HG03575 (cell line): ENCODE measurements around the gene SLC35E2B.

Experiments used
- ATAC-seq: cut with Tn5 transposase; IDR thresholded peaks from one replicate; pipeline ENCODE4 v1.9.1; 2021; ENCODE audit not compliant: unreplicated experiment, insufficient number of reproducible peaks, low FRiP score; ENCODE audit errors: extremely low read depth

Gene SLC35E2B

DNA sequence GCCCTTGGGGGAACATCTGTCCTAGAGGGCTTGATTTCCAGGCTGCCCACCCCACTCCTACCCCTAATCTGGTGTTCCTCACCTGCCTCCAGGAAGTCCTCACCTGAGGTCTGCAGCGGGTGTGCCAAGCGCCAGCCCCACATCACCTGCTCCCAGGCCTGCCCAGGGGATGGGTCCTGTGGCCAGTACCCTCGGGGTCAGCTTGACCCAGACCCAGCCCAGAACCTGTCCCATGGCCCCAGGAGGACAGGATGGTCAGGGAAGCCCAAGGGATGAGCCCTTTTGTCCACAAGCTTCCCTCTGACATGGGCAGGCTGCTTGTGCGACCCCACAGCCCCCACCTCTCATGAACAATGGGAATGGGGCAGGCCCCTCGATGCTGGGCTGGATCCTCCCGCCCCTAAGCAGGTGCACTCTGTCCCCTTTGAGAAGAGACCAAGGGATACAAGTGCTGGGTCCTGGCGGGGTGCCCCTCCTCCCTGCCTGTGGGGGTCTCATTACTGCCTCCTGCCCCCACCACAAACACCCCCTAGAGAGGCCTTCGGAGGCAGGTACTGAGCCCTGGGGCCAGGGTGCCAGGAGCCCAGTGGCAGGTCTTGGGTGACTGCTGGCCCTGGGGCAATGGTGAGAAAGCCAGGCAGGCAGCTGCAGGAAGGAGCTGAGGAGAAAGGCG is 74.1 kb downstream of the SLC35E2B start:
- no peak for ATAC-seq

DNA sequence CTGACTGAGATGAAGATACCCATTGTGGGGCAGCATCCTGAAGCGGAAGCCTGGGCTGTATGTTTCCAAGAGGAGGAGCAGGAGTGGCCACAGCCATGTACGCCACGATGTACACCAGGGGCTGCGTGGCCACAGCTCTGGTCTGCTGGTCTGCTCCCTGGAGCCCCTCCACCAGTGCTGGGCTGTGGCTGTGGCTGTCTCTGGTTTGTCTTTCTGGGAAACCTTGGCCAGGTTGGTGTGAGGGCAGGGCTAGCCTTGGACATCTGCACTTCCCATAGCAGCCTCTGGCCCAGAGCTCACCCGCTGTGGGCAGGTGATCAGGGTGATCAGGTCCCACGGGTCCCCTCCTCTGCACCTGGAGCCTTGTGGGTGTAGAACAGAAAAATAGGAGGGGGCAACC is 74.7 kb downstream of the SLC35E2B start:
- ATAC-seq, result no peak

DNA sequence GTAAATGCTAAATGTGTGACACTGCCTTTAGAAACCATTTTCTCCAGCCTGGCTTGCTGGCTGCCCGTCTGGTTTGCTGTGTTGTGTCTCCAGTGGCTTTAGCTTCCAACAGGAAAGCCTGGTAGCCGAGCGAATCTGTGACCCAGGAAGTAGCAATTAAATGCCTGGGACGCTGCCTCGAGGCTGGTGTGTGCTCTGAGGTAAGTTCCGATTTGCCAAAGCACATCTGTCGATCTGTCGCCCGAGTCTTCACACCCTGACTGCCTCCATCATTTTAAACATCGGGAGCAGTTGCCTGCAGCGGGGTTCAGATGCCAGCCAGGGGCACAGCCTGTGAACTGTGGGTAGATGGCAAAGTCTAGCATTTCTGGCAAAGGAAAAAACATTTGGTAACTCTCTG is 75.1 kb downstream of the SLC35E2B start:
- no peak for ATAC-seq

DNA sequence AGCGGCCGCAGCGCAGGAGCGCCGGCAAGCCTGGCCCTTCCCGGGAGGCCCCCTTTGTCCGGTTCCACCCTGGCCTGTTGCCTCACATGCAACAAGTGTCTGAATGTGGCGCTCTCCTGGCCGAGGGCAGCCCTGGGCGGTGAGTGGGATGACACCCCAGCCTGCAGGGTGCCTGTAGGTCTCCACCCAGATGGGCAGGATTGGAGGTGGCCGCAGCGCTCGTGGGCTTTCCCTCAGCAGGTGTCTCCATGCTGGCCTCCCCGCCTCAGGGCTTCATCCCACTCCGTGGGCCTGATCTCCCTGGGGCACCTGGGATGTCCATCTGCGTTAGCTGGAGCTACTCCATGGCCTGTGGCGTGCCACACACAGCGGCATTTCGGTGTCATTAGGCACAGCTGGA is 75.8 kb downstream of the SLC35E2B start:
- no peak for ATAC-seq

DNA sequence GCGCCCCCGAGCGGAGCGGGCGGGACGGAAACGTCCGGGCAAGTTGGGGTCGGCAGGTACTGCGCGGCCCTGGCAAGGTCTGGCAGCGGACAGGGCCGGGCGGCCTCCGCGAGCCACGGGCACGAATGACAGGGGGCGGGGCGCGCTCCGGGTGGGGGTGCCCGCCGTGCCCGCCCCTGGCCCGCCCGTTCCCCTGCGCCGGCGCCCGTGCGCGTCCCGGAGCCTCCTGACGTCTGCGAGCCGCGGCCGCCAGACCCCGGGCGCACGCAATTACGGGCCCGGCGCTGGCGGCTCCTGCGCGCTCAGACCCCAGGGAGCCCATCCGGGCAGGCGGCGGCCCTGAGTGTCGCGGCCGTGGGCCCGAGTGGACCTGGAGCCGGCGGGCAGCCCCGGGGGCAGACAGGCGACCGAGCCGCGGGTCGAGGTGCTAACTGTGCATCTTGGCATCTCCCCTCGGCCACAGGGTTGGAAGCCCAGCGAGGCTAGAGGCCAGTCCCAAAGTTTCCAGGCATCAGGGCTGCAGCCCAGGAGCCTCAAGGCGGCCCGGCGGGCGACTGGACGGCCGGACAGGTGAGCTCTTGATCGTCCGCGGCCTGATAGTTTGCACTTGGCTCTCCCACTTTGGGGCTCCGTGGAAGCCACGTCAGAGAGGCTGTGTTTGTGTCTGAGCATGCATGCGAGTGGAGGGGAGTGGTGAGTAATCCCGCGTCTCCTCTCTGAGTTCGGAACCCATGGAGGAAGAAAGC is 76.4 kb downstream of the SLC35E2B start:
- no peak for ATAC-seq

DNA sequence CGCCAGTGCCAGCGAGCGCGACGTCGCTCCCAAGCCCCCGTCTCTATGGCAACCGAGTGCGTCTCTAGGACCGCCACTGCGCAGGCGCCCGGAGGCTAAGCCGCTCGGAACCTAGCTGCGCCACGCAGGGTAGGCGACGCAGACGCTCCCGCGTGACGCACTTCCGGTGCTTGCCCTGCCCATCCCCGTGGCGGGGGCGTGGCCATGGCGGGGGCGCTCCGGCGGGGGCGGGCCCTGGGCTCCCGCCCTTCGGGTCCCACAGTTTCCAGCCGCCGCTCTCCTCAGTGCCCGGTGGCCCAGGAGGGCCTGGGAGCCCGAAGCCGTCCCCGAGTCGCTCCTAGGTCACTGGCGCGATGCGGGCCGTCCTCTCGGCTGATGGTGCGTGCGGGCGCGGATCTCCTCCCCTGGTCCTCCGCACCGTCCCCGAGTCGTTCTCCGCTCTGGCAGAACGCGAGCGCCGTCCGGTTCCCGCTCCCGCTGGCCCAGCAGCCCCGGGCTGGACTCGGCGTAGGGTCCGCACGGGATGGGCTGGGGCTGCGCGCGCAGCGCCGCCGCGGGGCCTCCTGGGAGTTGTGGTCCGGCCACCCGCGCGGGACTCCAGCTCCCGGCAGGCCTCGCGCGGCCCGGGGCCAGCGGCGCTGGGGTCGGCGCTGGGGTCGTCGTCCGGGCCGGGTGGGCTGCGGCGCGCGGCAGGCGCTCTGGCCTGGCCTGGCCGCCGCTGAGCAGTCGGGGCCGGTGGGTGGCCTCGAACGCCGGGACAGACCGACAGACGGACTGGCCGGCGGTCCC is 77.1 kb downstream of the SLC35E2B start, which contains the start of gene MIB2:
Gene MIB2 (plus strand): TSS at position 245 of the 789 bp plus-strand sequence. CDS start 7,953 bp downstream, outside the sequence.
- no peak for ATAC-seq

DNA sequence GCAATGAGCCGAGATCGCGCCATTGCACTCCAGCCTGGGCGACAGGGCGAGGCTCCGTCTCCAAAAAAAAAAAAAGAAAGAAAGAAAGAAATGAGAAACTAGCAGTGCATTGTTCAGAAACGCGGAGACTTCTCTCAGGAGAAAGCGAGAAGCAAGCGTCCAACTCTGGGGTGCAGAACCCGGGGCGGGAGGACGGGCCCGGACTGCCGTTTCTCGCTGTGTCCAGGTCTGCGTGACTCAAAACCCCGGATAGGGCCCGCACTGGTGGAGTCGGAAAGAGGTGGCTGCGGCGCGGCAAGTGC is 77.7 kb downstream of the SLC35E2B start:
- no peak for ATAC-seq

DNA sequence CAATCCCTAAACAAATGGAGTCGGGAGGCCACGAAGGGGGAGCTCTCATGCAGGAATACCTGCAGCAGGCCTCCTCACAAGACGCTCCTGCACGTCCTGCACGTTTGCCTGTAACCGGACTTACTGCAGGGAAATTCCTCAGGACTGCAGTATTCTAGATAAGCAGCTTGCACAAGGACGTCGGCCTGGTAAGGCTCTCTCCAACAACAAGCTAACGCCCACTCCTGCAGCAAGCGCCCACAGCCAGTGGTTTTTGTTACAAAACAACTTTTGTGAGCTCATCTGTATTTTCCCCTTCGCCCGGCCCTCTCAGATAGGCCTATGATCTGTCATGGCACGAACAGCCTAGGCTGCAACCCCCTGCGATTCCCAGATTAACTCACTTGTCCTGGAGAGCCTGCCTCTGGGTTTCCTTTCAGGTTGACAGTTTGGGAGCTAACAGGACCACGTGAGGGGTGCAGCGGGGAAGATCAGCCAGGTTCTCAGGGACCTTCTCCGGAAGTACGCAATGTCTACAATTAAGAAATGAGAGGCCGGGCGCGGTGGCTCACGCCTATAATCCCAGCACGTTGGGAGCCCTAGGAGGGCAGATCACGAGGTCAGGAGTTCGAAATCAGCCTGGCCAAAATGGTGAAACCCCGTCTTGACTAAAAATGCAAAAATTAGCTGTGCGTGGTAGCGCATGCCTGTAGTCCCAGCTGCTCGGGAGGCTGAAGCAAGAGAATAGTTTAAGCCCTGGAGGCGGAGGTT is 78.2 kb downstream of the SLC35E2B start:
- no peak for ATAC-seq

DNA sequence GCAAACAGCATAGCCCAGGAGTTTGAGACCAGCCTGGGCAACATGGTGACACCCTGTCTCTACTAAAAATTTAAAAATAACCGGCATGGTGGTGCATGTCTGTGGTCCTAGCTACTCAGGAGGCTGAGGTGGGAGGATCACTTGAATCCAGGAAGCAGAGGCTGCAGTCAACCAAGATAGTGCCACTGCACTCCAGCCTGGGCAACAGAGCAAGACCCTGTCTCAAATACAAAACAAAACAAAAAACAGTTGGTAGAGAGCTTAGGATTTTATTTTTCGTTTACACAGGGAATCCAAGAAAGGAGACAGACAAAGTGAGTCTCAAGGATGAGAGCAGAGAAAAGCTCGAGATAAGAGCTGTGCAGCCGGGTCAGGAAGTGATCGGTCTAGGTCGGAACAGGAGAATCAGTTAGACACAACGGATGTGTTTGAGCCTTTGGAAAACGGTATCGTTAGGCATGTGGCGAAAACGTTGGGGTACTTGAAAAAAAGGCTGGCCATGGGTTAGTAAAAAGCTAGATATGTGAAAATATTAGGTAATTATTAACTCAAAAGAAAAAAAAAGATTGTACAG is 79.0 kb downstream of the SLC35E2B start:
- no peak for ATAC-seq

DNA sequence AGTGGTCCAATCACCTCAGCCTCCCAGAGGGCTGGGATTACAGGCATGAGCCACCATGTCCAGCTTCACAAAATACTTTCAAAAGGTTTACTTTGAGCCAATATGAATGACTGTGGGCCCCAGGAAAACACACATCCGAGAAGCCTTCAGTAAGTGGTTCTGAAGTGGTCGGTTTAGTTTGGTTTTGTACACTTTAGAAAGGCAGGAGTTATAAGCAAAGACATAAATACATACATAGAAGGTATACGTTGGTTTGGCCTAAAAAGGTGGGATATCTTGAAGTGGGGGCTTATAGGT is 80.5 kb downstream of the SLC35E2B start:
- no peak for ATAC-seq

DNA sequence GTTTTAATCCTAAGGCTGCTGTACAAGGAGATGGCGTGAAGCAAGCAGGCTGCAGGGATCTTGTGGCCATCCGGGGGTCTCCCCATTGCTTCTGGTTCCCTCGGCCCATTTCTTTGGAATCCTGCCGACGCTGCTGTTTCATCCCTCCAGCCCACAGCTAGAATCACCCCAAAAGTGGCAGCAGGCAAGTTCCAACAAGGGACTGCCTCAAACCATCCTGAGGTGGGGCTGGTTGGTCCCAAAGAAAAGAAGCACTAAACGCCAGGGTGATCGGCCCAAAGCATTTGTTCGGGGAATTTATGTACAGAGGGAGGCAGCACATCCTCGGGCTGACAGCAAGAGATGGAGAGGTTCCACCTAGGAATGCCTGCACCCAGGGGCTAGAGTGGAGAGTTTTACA is 81.8 kb downstream of the SLC35E2B start:
- ATAC-seq, result no peak

DNA sequence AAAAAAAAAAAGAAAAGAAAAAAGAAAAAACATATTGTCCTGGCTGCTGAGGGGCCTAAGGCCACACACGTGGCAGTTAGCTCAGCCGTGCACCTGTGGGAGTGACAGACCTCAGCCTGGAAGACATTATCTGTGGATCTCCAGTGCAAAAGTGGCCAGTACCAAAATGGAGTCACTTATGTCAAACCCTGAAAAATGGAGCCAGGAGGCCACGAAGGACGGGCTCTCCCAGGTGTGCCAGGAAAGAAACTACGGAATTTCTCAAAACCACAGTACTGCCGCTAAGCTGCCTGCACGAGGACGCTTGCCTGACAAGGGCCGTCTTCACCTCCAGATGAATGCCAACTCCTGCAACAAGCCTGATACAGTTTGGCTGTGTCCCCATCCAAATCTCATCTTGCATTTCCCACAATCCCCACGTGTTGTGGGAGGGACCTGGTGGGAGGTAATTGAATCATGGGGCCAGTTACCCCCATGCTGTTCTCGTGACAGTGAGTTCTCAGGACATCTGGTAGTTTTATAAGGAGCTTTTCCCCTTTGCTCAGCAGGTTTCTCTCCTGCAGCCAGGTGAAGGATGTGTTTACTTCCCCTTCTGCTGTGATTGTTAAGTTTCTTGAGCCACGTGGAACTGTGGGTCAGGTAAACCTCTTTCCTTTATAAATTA is 82.6 kb downstream of the SLC35E2B start:
- ATAC-seq, result no peak
